ENCODE data around the gene LINGO3. TPM values are rescaled to one million over a fixed set of nuclear protein-coding genes. Genes with fewer than 3 reads are reported as not detected.

LINGO3 gene
- total and polyA plus RNA-seq, 10 of the 15 experiments (the other 5 are each of a cell fraction or from before 2014, with no cell fraction given) = 0.09 to 2.0 (median 0.40) TPM; not detected in 5

DNA sequence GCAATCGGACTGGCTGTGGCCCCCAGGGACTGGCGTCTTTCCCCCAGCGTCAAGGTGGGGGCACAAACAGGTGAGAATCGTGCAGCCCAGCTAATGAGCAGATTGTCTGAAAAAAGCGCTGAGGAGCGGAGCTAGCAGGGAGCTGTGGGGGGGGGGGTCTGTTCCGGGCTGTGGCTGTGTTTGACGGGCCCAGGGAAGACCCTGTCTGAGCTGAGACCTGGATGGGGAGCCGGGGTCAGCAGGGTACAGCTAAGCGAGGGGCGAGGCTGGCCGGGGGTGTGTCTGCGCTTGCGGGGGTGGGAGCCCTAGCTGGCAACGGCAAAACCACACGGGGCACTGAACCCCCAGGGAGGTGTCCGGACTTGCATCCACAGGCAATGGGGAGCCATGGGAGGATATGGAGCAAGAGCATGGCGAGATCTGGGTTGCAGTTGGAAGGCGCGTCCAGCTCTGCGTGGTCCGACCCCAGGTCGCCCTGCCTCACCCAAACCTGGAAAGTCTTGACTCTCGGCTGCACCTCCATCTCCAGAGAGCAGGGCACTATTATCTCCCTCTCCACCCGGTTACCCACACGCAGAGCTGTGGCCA is 4.6 kb downstream of the LINGO3 start:
- Histone ChIP-seq H3K4me1 (ENCODE audit: control insufficient read depth, insufficient read depth, low read length) (peaks cover 3% of the 10 kb centered on the region; the same call in 1 of the 2 replicates), H3K27me3 (replicated peaks in 1 of 2; ENCODE audit: control insufficient read depth in 2 of 2, insufficient read depth in 2 of 2, low read length in 1 of 2) (peaks cover 9 to 15% of the 10 kb centered on the region in 2 experiments), H3K79me2 (ENCODE audit: control insufficient read depth, insufficient read depth, low read length) (no peaks in the 10 kb centered on the region), H3K27ac (ENCODE audit: control insufficient read depth, insufficient read depth) (no peak overlapping the region), H4K20me1 (ENCODE audit: control insufficient read depth, insufficient read depth) (no peaks in the 10 kb centered on the region), H2AFZ (ENCODE audit: control insufficient read depth, low read depth, low read length) (no peak overlapping the region), H3K9ac (ENCODE audit: control insufficient read depth, insufficient read depth, low read length) (no peak overlapping the region), H3K4me3 (no peak overlapping the region), H3K4me2 (ENCODE audit: control insufficient read depth, insufficient read depth) (no peak overlapping the region), H3K9me3 (replicated peaks; ENCODE audit: control insufficient read depth, insufficient read depth, low read length) (no peaks in the 10 kb centered on the region), H3K36me3 (ENCODE audit: control insufficient read depth in 2 of 2, insufficient read depth in 2 of 2, low read length in 1 of 2) (no peaks in the 10 kb centered on the region)
- POLR2A ChIA-PET = interaction anchor here (0.6 kb wide), 3 partner anchors 25 to 72 kb away, joined by 3 to 5 read pairs (median 4); partner anchors contain the start of genes LSM7 and SPPL2B
- in situ Hi-C loops (cut with MboI) (no loop called here), intact Hi-C loops (cut with micrococcal nuclease; ENCODE audit: unreplicated experiment) (no loop called here)
- FAIRE-seq (no peak), ATAC-seq (no peak; the same call in 2 of the 3 replicates), DNase-seq (ENCODE audit: low read depth, low spot score) (no peak)
- RAD21 ChIA-PET (ENCODE audit: unreplicated experiment) = no interaction called here
- 53% methylated on average over 15 of the region's 26 CpGs for WGBS (ENCODE audit: insufficient coverage, insufficient replicate concordance, low lambda C conversion rate, missing lambda C conversion rate)
- no TSS peak for BruUV-seq (replicated peaks)
- SMC1A ChIA-PET (ENCODE audit: uncharacterized antibody, unreplicated experiment) = interaction anchor here (1.6 kb wide), 1 partner anchor 14 kb away, joined by 6 read pairs; no protein-coding TSS in a partner anchor
- CTCF ChIA-PET = no interaction called here
- TF ChIP-seq EED (IDR thresholded peaks at IDR 0.05; ENCODE audit: low read depth) = no peak
- peak; percentile 24 for TF ChIP-seq MEF2B (IDR thresholded peaks at IDR 0.05; ENCODE audit: partially characterized antibody, poor library complexity, severe bottlenecking)

DNA sequence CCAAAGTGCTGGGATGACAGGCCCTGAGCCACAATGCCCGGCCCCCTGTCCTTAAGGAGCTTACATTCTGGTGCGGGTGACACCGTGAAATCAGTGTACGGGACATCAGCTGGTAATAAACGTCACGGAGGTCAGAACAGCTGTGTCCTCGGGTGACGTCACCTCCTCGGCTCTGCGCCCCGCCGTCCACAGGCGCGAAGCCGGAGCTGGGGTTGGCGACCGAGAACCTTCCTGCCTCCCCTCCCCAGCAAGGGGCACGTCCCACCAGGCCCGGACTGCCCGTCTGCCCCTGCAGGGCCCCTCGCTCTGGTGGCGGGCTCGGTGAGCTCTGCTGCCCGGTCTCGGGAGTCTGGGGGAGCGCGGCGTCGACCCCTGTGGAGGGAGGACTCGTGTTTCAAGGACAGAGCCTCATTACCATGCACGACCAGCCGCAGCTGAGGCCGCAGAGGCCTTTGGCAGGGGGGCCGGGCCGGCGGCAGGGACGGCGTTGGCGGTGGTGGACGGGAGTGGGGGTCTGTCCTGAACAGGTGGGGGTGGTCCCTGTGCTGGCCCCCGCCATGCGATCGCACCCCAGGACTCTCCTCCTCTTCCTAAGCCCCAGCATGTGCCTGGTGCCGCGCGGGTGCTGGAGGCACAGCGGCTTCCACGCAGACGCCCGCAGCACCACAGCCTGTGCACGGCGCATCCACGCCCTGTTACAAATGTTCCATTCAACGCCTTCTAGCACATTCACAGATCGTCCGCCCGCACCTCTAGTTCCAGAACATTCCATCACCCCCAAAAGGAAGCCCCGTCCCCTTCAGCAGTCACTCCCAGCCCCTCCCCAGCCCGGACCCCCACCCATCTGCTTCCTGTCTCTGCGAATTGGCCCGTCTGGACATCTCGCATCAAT is 5.4 kb downstream of the LINGO3 start:
- no TSS peak for BruUV-seq (replicated peaks)
- no peak overlapping the region for H3K4me2 ChIP-seq (ENCODE audit: control insufficient read depth, insufficient read depth)
- intact Hi-C loops (cut with micrococcal nuclease; ENCODE audit: unreplicated experiment) (no loop called here), in situ Hi-C loops (cut with MboI) (no loop called here)
- peaks cover 9 to 15% of the 10 kb centered on the region in 2 experiments for H3K27me3 ChIP-seq (replicated peaks in 1 of 2; ENCODE audit: control insufficient read depth in 2 of 2, insufficient read depth in 2 of 2, low read length in 1 of 2)
- no peaks in the 10 kb centered on the region for H3K9me3 ChIP-seq (replicated peaks; ENCODE audit: control insufficient read depth, insufficient read depth, low read length)
- no peak overlapping the region for H3K9ac ChIP-seq (ENCODE audit: control insufficient read depth, insufficient read depth, low read length)
- FAIRE-seq (no peak), ATAC-seq (peak; percentile 56), DNase-seq (ENCODE audit: low read depth, low spot score) (no peak)
- no peak overlapping the region for H3K27ac ChIP-seq (ENCODE audit: control insufficient read depth, insufficient read depth)
- no peaks in the 10 kb centered on the region for H3K79me2 ChIP-seq (ENCODE audit: control insufficient read depth, insufficient read depth, low read length)
- H3K4me1 ChIP-seq (ENCODE audit: control insufficient read depth, insufficient read depth, low read length) = peaks cover 3% of the 10 kb centered on the region; the same call in 1 of the 2 replicates
- no peak overlapping the region for H3K4me3 ChIP-seq
- RAD21 ChIA-PET (ENCODE audit: unreplicated experiment) = no interaction called here
- CTCF ChIA-PET = interaction anchor here (0.6 kb wide), 2 partner anchors 125 to 729 kb away, joined by 3 read pairs; partner anchors contain the start of gene TIMM13
- SMC1A ChIA-PET (ENCODE audit: uncharacterized antibody, unreplicated experiment) = interaction anchor here (1.1 to 1.6 kb wide), 2 partner anchors 13 to 90 kb away, joined by 3 to 6 read pairs; no protein-coding TSS in a partner anchor
- 8% methylated on average over 55 of the region's 62 CpGs for WGBS (ENCODE audit: insufficient coverage, insufficient replicate concordance, low lambda C conversion rate, missing lambda C conversion rate)
- H4K20me1 ChIP-seq (ENCODE audit: control insufficient read depth, insufficient read depth) = no peaks in the 10 kb centered on the region
- no peak overlapping the region for H2AFZ ChIP-seq (ENCODE audit: control insufficient read depth, low read depth, low read length)
- H3K36me3 ChIP-seq (ENCODE audit: control insufficient read depth in 2 of 2, insufficient read depth in 2 of 2, low read length in 1 of 2) = no peaks in the 10 kb centered on the region
- POLR2A ChIA-PET = interaction anchor here (0.6 kb wide), 3 partner anchors 26 to 71 kb away, joined by 3 to 5 read pairs (median 4); partner anchors contain the start of genes LSM7 and SPPL2B
- TF ChIP-seq SUZ12 (IDR thresholded peaks at IDR 0.05; ENCODE audit: unreplicated experiment) (peak; percentile 87), POLR2AphosphoS5 (IDR thresholded peaks at IDR 0.05; ENCODE audit: low read length) (no peak), JUND (IDR thresholded peaks at IDR 0.05; ENCODE audit: low read depth, low read length) (no peak), FOXK2 (IDR thresholded peaks at IDR 0.05) (no peak), CREM (IDR thresholded peaks at IDR 0.05; ENCODE audit: low read depth) (peak; percentile 65), PBX3 (IDR thresholded peaks at IDR 0.05; ENCODE audit: insufficient replicate concordance, low read depth, low read length) (peak; percentile 17), YBX1 (IDR thresholded peaks at IDR 0.05) (no peak), BCLAF1 (IDR thresholded peaks at IDR 0.05) (no peak), WRNIP1 (IDR thresholded peaks at IDR 0.05; ENCODE audit: borderline replicate concordance, low read depth, low read length) (no peak)

Data from GM12878 (cell line).